COLO668 (cell line): ENCODE measurements around the gene LRRC27.
"Not testable (repeated sequence)": the region's sequence is repeated elsewhere in the genome, so short reads cannot be mapped to it uniquely, and the experiment has no call there.

Experiments
- DNase-seq: peaks from one replicate; lab custom pipeline; 2025; ENCODE audit not compliant: unreplicated experiment; lab: John Stamatoyannopoulos, UW

LRRC27 gene

GRCh38 chr10:132331601-132332432 lies at the start of gene LRRC27:
TSS of gene LRRC27 (plus strand) at chr10:132332193. CDS start at chr10:132333525, 1,332 bp downstream.
- peak; percentile 98 for DNase-seq

DNA sequence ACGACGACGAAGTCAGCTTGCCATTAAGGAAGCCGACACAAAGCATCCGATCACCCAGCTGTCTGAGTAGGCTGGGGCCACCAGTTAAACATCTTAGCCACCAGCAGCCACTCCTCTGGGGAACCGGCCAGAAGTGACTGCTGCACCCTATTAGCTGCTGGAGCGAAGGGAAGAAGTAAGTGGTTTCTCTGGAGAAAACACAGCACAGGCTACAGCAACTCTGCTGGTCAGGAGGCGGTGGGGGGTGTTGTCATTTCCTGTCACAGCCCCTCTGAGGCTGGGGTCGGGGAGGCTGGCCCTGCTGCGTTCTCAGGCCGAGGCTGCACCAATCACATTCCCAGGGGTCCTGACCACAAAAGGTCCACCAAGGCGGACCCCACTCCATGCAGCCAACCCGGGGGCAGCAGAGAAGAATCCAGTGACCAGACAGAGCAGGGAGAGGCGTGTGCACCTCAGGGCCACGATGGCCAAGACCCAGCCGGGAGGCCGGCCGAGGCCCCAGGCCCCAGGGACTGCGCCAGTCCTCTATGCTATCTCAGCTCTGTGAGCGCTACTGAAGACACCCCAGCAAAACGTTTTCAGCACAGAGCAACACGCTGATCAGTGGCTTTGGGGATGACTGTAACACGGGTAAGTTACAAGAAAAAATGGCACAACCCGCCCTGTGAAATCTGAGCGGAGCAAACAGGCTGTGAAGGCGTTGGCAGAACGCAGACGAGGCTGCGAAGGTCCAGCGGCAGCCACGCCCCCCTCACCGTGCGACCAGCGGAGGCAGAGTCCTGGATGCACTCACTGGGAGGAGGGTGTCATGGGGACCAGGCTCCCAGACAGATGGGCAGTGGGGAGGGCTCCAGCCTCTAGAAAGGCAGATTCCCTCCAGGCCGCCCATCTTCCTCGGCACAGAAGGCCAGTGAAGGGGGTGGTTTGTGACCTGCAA lies 49.1 kb upstream of the LRRC27 start:
- peak; percentile 42 for DNase-seq

DNA sequence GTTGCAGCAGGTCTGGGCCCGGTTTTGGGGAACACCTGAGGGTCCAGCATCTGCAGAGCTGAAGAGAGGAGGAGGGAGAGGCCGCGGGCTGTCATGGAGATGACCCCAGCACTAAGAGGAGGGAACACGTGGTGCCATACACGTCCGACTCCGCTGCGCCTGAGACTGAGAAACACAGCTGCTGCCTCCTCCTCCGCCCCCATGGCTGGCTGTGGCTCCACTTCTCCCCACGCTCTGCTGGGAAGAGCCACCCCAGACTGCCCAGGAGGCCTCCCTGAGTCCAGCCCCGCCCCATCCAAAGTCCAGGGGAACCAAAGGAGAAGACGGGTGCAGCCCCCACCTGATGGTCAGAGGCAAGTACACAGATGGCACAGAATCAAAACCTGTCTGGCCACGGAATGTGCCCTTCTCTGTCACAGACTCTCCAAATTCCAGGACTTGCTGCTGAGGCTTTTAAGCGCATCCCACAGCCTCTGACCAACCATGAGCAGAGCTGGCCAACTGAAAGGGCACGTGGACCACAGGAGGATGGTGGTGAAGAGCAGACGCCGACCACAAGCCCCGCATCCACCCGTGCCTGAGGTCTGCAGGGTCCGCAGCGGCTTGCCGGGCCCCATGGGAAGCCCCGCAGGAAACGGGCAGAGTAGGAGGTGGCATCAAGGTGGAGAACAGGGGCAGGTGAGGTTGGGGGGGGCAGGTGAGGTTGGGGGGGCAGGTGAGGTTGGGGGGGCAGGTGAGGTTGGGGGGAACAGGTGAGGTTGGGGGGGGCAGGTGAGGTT lies 48.2 kb upstream of the LRRC27 start:
- DNase-seq = peak; percentile 64

- DNase-seq = no peak
These were observed 42.6 kb upstream of the LRRC27 start for GRCh38 chr10:132289439-132289838.

DNA sequence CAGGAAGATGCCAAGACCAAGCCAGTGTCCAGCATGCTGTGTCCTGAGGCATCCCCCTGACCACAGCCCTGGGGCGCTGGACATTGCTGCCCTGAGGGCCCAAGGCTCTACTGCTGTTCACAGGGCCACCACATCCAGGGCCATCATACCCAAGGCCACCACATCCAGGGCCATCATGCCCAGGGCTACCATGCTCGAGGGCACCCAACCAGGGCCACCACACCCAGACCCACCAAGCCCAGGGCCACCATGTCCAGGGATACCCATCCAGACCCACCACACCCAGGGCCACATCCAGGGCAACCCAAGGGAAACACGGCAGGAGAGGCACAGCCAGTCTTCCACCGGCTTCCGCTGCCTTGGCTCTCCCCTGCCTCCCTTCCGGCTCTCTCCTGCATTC lies 41.4 kb upstream of the LRRC27 start:
- no peak for DNase-seq

GRCh38 chr10:132291826-132292225 lies 40.2 kb upstream of the LRRC27 start:
- no peak for DNase-seq

DNA sequence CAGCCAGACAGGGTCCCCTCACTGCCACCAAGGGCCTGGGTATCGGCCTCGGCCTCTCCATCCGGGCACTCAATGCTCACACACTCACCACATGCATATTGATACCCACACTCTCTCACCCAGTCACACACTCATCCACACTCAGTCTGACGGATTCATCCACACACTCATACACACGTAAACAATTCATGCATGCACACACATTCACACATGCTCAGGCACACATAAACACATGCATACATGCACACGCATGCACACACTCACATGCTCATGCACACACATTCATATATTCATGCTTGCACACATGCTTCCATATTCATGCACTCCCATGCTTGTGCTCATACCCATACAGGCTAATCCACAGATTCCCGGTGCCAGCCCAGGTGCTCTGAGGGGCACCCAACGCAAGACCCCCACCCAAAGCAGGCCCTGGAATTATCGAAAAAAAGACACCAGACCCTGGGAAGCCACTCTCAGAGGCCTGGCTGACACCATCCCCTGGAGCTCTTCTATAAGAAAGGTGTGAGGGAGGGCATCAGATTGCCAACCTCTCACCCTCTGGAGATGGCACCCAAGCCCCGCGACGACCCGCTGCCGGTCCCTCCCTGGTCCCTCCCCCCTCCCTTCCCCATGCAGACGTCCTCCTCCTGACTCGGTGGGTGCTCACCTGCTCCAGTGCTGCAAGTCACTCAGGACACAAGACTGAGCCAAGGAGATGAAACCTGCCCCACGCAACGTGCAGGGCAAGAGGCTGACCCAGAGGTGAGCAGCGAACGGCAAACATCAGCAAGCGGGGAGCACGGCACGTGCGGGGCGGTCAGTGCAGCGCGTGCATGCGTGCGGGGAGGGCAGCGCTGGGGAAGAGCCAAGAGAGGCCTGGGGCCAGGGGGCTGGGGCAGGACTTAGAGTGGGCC lies 39.4 kb upstream of the LRRC27 start:
- no peak for DNase-seq

DNA sequence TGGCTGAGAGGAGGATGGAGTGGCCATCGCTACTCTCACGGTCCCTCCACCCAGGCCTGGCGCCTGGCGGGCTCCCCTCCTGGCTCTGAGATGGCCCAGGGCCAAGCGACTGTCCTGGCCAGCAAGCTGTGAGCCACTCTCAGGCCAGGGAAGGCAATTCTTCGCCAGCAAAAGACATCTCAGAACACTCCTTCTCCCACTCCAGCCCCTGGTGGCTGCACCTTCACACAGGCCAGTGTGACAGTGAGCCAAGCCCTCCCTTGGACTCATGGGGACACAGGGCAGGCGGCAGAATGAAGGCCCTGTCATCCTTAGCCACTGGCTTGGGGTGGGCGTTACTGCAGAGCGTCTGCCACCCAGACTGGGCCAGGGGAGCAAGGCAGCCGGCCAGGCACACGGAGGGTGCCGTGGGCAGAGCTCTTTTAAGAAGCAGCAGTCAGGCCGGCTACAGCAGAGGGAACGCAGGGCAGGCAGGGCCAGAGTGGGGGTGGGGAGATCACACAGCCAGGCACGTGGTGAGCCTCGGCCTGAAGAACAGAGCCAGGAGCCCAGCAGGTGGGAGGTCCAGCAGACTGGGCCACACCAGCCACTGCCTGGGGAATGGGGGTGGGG lies 38.7 kb upstream of the LRRC27 start:
- peak; percentile 57 for DNase-seq

DNA sequence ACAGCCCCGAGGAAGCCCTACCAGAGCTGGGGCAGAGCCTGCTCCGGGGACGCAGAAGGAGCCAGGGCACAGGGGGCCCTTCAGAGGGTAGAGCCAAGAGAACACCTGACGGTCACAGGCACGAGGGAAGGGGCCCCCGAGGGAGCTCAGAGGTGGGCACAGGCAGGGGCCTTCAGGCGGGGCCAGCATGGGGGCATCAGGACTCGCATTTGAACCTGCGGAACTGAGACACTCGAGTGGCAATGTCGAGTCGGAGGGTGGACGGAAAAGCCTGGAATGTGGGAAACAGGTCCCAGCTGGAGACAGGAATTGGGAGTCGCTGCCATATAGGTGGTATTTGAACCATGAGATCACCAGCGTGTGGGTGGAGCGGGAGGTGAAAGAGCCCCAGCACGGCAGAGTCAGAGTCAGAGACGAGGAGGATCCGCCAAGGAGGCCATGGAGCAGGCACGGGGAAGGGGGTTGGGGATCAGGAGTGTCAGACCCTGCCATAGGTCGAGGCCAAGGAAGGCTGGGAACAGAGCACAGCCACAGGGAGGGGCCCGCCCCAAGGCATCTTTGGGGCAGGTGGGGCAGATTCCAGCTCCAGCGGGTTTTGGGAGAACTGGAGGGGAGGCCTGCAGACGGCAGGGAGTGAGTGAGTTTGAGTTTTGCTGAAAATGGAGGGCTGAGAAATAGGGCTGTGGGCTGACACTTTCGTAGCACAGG lies 38.0 kb upstream of the LRRC27 start:
- no peak for DNase-seq

GRCh38 chr10:132294561-132295318 lies 37.3 kb upstream of the LRRC27 start:
- peak; percentile 59 for DNase-seq

DNA sequence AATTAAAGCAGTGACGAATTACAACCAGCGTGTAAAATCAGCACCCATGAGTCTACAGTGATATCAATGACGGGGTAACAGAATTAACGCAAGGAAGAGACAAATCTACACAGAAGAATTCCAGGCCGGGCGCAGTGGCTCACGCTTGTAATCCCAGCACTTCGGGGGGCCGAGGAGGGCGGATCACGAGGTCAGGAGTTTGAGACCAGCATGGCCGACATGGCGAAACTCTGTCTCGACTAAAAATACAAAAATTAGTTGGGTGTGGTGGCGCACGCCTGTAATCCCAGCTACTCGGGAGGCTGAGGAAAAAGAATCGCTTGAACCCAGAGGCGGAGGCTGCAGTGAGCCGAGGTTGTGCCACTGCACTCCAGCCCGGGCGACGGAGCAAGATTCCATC lies 36.5 kb upstream of the LRRC27 start:
- not testable (repeated sequence) for DNase-seq

DNA sequence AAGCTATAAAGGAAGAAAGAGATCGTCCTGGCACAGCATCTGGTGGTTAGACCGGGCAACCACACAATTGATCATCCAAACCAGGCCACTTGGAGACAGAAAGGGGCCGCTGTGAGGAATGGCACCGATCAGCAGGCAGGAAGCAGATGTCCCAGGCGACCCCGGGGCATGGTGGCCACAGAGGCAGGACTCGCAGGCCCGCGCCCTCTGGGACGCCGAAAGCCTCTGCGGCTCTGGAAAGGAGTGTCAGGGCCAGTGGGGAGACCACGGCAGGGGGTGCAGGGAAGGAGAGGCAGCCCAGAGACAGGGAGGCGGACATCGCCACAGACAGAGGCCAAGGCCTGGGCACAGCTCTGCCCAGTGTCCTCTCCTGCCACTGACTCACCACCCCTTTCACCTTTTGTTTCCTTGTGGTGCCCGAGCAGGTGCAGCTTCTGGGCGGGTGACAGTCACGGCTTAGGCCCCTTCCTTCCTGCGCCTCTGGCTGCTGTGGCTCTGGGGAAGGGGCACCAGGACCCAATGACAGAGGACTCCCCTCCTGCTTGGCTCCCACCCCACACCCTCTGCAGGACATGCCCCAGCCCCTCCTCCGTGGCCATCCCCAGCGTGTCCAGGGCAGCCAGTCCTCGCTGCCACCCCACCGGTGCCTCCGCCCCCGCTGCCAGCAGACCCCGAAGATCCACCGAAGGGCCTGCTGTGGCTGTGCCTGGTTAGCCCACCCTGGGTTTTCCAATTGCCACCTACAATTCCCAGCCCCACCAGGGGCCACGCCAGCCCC lies 35.1 kb upstream of the LRRC27 start:
- peak; percentile 49 for DNase-seq

GRCh38 chr10:132297526-132297925 lies 34.5 kb upstream of the LRRC27 start:
- peak; percentile 62 for DNase-seq

- peak; percentile 19 for DNase-seq
These were observed 33.7 kb upstream of the LRRC27 start for GRCh38 chr10:132298038-132298881.

DNA sequence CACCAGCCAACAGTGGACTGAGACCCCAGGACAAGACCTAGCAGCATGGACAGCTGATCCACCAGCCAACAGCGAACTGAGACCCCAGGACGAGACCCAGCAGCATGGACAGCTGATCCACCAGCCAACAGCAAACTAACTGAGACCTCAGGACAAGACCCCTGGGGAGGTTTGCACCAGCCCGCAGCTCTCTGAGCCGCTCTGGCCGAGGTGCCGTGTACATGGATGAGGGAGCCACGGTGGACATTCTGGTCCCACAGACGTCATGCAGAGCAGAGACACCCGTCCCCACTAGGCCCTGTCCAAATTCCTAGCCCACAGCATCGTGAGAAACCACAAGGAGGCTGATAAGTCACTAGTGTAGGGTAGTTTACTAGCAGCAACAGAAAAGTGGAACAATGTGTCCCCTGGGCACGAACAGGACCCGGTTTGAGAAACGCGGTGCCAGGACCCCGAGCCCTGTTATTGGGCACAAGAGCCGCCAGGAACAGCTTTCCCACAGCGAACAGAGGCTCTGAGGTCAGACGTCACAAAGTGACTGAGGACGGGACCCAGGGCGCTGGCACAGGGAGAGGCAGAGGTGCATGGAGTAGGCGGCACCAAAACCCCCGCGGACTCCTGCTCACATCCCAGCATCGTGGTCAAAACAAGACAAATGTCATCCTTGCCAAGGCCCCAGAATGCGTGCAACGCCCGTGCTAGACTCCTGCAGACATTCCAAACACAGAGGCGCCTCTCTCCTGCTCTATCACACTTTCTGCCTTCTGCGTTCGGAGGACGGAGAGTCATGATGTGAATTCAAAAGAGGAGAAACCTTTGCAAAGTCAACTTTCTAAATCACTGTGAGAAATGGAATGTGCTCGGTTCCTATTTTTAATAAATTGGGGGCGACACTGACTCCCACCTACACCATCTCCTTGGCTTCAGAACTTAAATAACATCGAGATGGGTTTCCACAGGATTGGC lies 32.3 kb upstream of the LRRC27 start:
- no peak for DNase-seq
